Pancreas (tissue), 10 donors: Measurements from ENCODE around the gene DHX34. TPM values are rescaled to one million over a fixed set of nuclear protein-coding genes. Genes with fewer than 3 reads are reported as not detected.
A peak's percentile ranks its signal among the peaks of the same experiment; 100 is the strongest.

Experiments used
- ATAC-seq, 4 donors: fragments of 200-7000 bp; cut with Tn5 transposase; one replicate each; pipeline versions ENCODE4 v1.8.0 to v1.9.1; 2020; ENCODE audit warnings: mild to moderate bottlenecking in 4 of 4, moderate library complexity in 4 of 4
- DNase-seq, 6 donors: peaks; one replicate each; pipeline ENCODE4 v3.0.0-alpha.2; 2020
- FAIRE-seq: peaks from 2 replicates; lab custom pipeline; 2012; peaks lifted over from hg19 to GRCh38; lab: Jason Lieb, UNC
- H3K27ac ChIP-seq, 4 donors: fragments of 200-600 bp; sonication (generic); 1 replicate in 3 of 4; 2 replicates in 1 of 4; pipeline versions ENCODE4 v1.5.0 to v1.8.0; 2020
- H3K27me3 ChIP-seq, 4 donors: fragments of 200-600 bp; one replicate each; pipeline ENCODE4 v1.8.0; 2021
- H3K36me3 ChIP-seq, 3 donors: fragments of 200-600 bp; sonication (generic) in 1 of 3; one replicate each; pipeline versions ENCODE4 v1.5.0 to v1.8.0; 2020 to 2021
- H3K4me1 ChIP-seq, 3 donors: fragments of 200-600 bp; one replicate each; pipeline ENCODE4 v1.8.0; 2021
- H3K4me3 ChIP-seq, 4 donors: fragments of 200-600 bp; sonication (generic) in 2 of 4; one replicate each; pipeline versions ENCODE4 v1.5.0 to v1.8.0; 2020 to 2021
- H3K9me3 ChIP-seq, 4 donors: fragments of 200-600 bp; one replicate each; pipeline ENCODE4 v1.8.0; 2021
- WGBS, 2 donors: extraction: QIAGEN DNeasy Blood & Tissue Kit; methylation state at CpG; one replicate each; pipeline ENCODE4 v1.1.7; 2013; 5-methylcytosine and 5-hydroxymethylcytosine counted together
- intact Hi-C, 3 donors: fragments of 100-400 bp; cut with DNase I; formaldehyde crosslinking; loops; one replicate each; pipeline versions ENCODE4 v1.11.1 to v1.14.2; 2022
- polyA plus RNA-seq, 2 donors: library from polyadenylated mRNA; stranded (reverse); fragments of 200-250 nt; gene quantifications; one replicate each; pipeline ENCODE4 v1.2.3, GENCODE V29; 2013
- total RNA-seq, 6 donors: library from RNA; stranded (reverse); fragmentation: NEBNext Ultra II Directional in 4 of 6; extraction: Animal tissue kit (Norgen Biotek cat#: 25700) in 4 of 6; gene quantifications; one replicate each; pipeline versions ENCODE4 v1.2.1 to v1.2.4, GENCODE V29; 2021 to 2023
- TF ChIP-seq, protein P1 (sequence below), 4 donors: fragments of 200-600 bp; sonication (generic) in 3 of 4; IDR thresholded peaks; one replicate each; pipeline versions ENCODE4 v1.5.0 to v1.8.0; 2021; ENCODE audit warnings: antibody characterized with exemption in 4 of 4
- donor health status: healthy with polysubstance abuse.
- donor health status: DM: no; HTN: no; CAD: no; lungs with moderate emphysema.
- donor health status: DM: no; HTN: no; CAD: no.
- donor health status: control.
- donor health status: control.
- donor health status: Bipolar disorder and iron deficiency.
- donor health status: DM: yes; HTN: yes; CAD: no.
- donor health status: DM: no; HTN: no; CAD: no.
- donor health status: DM: no; HTN: no; CAD: no.
- donor health status: DM: yes; HTN: yes; CAD: no.

Gene DHX34
- total and polyA plus RNA-seq, 8 donors, result 3.5 to 23.5 (median 5.9) TPM

DNA sequence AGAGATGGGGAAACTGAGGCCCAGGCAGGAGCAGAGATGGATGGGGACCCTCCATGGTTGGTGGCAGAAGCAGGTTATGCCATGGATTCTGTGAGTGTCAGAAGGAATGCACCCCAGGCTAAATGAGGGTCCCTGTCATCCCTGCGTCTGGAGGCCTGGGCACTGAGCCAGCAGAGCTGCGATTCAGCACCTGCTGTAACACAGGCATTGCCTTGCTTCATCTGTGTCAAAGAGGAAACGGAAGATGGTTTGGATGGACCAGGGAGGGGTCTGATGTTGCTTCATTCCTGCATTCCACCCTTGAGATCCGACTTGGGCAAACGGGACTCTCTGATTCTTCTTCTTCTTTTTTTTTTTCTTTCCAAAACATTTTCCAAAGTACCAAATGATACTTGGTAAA lies 38.3 kb upstream of the DHX34 start:
- DNase-seq (peak in 1 of 6 donors; percentile 43), ATAC-seq (peak in 2 of 4 donors; percentile 14 to 26), FAIRE-seq (no peak)
- TF ChIP-seq, protein P1, sequence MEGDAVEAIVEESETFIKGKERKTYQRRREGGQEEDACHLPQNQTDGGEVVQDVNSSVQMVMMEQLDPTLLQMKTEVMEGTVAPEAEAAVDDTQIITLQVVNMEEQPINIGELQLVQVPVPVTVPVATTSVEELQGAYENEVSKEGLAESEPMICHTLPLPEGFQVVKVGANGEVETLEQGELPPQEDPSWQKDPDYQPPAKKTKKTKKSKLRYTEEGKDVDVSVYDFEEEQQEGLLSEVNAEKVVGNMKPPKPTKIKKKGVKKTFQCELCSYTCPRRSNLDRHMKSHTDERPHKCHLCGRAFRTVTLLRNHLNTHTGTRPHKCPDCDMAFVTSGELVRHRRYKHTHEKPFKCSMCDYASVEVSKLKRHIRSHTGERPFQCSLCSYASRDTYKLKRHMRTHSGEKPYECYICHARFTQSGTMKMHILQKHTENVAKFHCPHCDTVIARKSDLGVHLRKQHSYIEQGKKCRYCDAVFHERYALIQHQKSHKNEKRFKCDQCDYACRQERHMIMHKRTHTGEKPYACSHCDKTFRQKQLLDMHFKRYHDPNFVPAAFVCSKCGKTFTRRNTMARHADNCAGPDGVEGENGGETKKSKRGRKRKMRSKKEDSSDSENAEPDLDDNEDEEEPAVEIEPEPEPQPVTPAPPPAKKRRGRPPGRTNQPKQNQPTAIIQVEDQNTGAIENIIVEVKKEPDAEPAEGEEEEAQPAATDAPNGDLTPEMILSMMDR (IDR thresholded peaks at IDR 0.05), result no peak
- peak overlapping the region in 1 of 4 donors; percentile 20 for H3K4me3 ChIP-seq
- H3K9me3 ChIP-seq, result no peaks in the 10 kb centered on the region
- H3K27me3 ChIP-seq, result no peaks in the 10 kb centered on the region
- H3K27ac ChIP-seq, result peak overlapping the region in 2 of 4 donors; percentile 30 to 38
- no peaks in the 10 kb centered on the region for H3K4me1 ChIP-seq
- H3K36me3 ChIP-seq, result no peaks in the 10 kb centered on the region
- 29 to 41% methylated on average over 5 of the region's 5 CpGs for WGBS, 2 donors
- intact Hi-C loops, result no loop called here

DNA sequence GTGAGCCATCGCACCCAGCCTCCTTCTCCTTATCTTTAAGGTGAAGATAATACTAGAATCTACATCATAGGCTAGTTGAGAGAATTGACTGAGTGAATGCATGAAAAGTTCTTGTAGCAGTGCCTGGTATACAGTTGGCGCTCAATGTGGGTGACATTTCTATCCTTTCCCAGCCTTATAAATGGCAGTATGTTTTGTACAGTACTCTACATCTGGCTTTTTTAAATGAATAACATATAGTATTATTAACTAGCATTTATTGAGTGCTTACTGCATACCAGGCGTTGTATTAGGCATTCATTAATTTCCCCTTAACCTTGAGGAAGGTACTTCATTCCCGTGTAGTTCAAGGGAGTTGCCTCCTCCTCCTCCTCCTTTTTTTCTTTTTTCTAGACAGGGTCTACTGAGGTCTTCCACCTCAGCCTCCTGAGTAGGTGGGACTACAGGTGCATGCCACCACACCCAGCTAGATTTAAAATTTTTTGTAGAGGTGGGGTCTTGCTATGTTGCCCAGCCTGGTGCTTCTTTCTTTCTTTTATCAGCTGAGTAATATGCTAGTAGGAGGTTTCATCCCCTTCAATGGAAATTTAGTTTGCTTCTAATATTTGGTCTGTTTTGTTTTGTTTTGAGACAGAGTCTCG lies 36.6 kb upstream of the DHX34 start:
- Histone ChIP-seq H3K27me3 (no peaks in the 10 kb centered on the region), H3K4me3 (peak overlapping the region in 1 of 4 donors; percentile 5), H3K9me3 (no peaks in the 10 kb centered on the region), H3K4me1 (no peaks in the 10 kb centered on the region), H3K27ac (no peak overlapping the region), H3K36me3 (no peaks in the 10 kb centered on the region)
- 75 to 77% methylated on average over 5 of the region's 5 CpGs for WGBS, 2 donors
- ATAC-seq (no peak), DNase-seq (no peak), FAIRE-seq (no peak)
- TF ChIP-seq, protein P1 (IDR thresholded peaks at IDR 0.05), result no peak
- intact Hi-C loops, result no loop called here

DNA sequence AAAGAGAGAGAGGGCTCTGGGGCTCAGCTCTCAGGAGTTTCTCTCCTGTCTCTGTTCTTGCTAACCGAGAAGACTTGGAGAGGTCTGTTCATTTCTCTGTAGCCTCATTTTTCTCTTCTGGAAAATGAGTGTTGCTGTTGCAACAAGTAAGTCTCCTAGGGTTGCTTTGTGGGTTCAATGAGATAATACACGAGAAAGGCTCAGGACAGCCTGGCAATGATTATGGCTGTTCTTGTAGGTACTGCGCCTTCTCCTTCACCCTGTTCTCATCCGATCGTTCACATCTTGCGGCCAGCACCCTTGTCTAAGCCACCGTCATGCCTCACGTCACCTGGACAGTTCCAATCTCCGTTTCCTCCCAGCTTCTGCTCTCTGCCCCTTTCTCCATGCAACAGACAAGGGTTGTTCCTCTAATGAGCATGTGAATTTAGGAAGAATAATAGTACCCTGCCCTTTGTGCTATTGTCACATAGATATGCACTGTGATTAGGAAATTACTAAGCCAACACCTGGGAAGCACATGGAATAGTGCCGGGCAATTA lies 35.3 kb upstream of the DHX34 start:
- Histone ChIP-seq H3K9me3 (no peaks in the 10 kb centered on the region), H3K4me3 (no peak overlapping the region), H3K27ac (peak overlapping the region in 1 of 4 donors; percentile 8), H3K36me3 (no peaks in the 10 kb centered on the region), H3K27me3 (no peaks in the 10 kb centered on the region), H3K4me1 (no peaks in the 10 kb centered on the region)
- TF ChIP-seq, protein P1 (IDR thresholded peaks at IDR 0.05), result no peak
- DNase-seq, result no peak
- intact Hi-C loops, result no loop called here
- ATAC-seq, result no peak
- no peak for FAIRE-seq
- 84 to 89% methylated on average over 10 of the region's 10 CpGs for WGBS, 2 donors

DNA sequence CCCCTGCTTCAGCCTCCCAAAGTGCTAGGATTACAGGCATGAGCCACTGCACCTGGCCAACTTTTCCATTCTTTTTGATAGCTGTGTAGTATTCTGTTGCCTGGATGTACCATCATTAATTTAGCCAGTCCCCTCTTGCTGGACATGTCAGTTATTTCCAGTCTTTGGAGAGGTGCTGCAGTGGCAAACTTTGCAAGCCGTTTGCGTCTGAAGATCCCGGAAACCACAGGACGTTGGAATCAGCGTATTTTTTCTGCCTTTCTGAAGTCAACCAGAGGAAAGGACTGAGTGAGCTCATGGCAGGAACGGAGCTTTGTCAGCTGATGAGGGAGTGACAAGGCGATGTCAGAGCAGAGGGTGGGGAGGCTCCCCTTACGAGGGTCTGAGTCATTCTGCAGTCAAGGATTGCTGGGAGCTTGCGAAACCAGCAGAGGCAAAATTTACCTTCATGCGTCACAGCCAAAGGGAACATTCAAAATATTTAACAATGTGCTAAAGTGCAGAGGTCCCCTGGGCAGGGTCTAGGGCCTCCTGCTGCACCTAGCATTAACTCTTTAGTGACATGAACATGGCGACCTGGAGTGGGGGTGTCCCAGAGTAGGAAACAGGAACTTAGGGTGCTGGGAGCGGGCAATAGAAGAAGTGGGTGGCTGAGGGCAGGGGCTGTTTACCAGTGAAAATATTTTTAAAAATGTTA lies 33.8 kb upstream of the DHX34 start:
- intact Hi-C loops, result no loop called here
- Histone ChIP-seq H3K36me3 (no peaks in the 10 kb centered on the region), H3K27me3 (no peaks in the 10 kb centered on the region), H3K4me3 (no peak overlapping the region), H3K9me3 (no peaks in the 10 kb centered on the region), H3K4me1 (no peaks in the 10 kb centered on the region), H3K27ac (peak overlapping the region in 2 of 4 donors; percentile 44 to 53)
- ATAC-seq, result peak in 3 of 4 donors; percentile 64 to 80 (median 78)
- WGBS, 2 donors, result 47 to 48% methylated on average over 12 of the region's 12 CpGs
- FAIRE-seq, result no peak
- TF ChIP-seq, protein P1 (IDR thresholded peaks at IDR 0.05), result no peak
- DNase-seq, result peak in 2 of 6 donors; percentile 36 to 67
